Stimulated activated CD4-positive, alpha-beta T cell treated with anti-CD3 and anti-CD28 coated beads, Interleukin-4, amount 100 ng/mL, for 1 hour (primary cell): ENCODE data around the gene MPIG6B.

Experiments used
- DNase-seq: peaks from one replicate; pipeline ENCODE4 v3.0.0-alpha.2; 2020

The MPIG6B gene, protein sequence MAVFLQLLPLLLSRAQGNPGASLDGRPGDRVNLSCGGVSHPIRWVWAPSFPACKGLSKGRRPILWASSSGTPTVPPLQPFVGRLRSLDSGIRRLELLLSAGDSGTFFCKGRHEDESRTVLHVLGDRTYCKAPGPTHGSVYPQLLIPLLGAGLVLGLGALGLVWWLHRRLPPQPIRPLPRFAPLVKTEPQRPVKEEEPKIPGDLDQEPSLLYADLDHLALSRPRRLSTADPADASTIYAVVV

DNA sequence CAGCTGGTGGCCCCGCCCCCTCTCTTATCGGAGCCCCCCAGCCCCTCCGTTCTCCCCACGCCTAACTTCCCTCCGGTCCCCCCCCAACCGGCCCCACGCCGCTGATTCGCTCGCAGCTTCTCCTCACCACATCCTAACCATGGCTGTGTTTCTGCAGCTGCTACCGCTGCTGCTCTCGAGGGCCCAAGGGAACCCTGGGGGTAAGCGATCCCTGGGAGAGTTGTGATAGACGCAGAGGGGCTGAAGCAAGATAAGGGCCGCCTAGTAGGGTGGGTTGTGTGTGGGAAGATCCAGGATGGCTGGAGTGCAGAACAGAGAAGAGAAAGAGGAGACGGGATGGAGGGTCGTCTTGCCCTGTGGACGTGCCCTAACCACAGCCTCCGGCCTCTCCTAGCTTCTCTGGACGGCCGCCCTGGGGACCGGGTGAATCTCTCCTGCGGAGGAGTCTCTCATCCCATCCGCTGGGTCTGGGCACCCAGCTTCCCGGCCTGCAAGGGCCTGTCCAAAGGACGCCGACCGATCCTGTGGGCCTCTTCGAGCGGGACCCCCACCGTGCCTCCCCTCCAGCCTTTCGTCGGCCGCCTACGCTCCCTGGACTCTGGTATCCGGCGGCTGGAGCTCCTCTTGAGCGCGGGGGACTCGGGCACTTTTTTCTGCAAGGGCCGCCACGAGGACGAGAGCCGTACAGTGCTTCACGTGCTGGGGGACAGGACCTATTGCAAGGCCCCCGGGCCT, at the start of gene MPIG6B:
Gene MPIG6B (plus strand): TSS at position 129 of the 735 bp plus-strand sequence. CDS start 11 bp downstream, at position 140.
- no peak for DNase-seq

DNA sequence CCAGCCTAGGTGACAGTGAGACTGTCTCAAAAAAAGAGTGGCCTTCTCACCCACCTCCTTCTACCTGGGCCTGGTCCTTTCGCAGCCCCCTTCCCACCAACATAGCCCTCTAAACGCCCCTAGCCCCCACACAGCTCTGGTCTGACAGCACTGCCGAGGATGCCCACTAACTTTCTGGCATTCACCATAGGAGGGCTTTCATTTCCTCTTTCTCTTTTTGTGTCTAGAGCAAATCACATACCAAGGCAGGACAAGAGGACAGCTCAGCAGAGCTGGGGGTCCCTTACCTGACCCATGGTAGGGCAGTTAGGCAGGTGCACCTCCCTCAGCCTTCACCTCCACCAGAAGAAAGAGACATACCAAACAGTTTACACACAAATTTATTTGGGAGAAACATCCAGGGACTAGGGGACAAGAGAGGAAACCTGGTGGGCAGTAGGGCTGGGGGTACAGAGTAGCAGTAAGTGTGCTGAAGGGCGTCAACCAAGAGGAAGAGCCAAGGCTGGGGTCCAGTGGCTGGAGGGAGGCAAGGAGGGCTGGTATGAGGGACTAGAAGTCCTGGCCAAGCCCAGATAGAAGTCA, 46.8 kb upstream of the MPIG6B start:
- DNase-seq: no peak

DNA sequence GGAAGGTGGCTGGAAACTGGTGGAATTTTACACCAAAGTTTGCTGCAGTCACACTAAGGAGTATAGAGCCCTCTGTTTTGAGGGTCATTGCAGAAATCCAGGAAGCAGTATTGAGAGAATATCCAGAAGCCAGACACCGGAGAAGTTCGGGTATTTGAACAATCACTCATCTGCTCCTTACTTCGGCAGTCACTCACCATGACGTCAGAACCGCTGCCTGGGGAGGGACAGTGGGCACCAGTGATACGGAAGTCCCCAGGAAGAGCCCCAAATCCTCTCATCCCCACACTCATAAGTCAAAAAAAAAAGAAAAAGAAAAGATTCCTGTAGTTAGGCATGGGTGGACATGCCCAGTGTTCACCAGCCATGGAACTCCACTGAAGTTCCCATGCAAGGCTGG, 46.3 kb upstream of the MPIG6B start:
- DNase-seq: no peak

DNA sequence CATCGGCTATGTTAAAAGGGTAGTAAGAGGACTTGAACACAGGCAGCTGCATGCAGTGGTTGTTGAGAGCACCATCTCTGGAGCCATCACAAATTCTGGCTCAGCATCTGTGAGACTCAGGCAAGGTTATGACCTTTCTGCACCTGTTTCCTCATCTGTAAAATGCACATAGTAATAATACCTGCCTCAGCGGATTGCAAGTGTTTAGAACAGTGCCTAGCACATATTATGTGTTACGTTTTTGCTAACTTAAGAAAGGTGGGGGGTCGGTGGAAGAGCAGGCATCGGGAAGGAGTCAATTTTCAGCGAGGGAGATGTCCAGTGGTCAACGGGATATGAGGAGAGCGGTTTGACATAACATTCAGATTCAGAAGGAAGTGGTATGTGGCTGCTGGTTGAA, 45.2 kb upstream of the MPIG6B start:
- no peak for DNase-seq

DNA sequence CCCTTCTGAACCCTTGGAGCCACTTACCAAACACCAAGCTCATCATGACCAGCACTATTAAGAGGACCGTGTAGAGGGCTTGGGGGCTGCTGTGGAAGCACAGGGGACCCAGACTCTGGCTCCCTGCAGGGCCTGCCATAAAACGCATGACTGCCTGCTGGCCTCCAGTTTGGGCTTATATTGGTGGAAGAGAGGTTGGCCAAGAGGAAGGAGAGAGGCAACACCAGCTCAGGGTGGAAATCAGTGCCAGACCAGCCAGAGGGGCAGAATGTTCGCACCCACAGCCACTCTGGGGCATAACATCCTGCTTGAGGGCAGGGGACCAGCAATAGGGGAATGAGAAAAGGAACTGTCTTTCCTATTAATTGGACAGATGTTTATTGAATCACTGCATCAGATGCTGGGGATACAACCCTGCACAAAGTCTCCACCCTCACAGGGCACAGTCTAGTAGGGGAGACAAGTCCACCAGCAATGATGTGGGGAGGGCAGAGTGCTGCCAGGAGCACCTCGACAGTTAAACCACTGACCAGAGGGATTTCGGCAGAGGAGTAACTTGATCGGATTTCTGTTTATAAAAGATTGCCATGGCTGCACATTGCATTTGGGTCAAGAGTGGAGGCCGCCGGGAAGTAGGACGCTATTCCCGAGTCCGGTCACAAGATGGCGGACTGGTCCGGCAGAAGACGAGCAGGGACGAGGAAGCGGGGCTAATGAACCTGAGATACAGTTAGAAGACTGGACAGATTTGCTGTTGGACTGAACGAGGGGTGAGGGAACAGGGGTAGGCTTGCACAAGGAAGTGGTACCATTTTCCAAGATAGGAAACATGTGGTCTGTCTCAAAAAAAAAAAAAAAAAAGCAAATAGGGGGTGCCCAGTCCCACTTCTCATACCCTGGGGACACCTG, 42.7 kb upstream of the MPIG6B start, which contains the start of gene LY6G5C:
Gene LY6G5C (minus strand): TSS at position 842 of the 909 bp plus-strand sequence. CDS start 694 bp downstream, at position 148.
- peak; percentile 61 for DNase-seq

DNA sequence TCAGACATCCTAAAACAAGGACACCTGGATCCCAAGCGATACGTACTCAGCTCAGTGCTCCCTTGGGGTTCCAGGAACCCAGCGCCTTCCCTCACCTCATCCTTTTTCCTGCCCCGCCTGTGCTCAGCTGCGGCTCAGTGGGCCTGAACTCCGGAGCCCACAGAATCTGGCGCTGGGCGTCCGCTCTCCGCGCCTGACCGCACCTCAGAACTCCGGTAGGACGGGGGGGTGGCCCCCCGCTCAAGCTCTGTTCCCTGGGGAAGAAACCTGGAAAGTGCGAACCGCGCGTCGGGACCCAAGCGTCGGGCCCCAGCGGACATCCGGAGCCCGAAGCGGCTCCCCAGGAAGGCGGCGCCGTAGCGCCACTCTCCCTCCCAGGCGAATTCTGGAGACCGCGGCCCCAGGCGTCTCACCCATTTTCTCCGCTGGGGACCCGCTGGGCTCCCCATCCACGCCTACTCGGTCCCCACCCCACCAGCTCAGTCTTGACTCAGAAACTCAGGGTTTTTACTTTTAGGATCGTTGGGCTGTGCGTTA, 42.0 kb upstream of the MPIG6B start:
- peak; percentile 48 for DNase-seq

DNA sequence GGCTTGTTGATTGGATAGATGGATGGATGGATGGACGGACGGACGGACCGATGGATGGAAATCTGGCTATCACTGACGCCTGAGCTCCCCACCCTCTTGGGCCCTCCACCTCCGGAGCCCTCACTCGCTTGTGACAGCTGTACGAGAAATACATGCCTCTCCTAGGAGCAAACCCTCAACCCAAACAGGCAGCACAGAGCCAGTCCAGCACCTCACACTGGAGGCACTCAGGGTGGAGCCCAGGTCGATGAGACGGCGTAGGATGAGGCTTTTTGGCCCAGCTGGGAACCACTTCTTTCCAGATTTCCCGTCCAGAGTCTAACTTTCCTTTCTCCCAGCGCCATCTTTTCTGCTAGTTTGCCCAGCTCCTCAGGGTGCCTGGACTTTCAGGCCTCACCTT, 39.6 kb upstream of the MPIG6B start:
- DNase-seq: no peak

DNA sequence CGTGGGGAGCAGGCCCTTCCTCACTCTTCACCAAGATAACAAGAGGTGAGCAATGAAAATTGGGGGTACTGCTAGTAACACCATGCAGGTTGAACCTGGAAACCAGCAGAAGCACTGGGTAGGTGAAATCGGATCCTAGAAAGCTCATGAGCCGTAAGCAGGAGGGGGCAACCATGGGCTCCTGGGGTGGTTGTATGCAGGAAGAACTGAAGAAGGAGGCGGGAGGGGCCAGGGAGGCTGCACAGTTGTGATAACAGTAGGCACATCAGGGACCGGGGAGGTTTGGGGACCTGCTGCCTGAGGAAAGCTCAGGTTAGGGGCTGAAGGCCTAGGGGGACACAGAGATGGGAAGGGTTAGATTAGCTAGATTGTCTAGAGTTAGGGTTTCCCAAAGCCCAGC, 36.7 kb upstream of the MPIG6B start:
- no peak for DNase-seq

DNA sequence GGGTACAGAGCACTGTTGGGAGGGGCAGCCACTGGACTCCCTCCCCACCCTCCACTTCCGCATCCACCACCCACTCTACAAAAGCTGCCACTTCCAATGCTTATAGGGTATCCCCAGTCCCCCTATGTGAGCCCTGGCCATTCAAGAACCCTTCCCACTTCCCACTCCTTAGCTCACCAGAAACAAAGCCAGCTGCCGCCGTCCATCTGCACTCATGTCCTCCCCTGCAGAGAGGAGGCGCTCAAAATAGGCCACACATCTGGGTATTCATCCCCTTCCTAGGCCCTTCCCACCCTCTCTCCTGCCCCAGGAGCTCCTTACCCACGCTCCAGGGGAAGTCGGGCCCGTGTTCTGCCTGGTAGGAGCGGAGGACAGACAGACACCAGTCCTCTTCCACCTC, 35.9 kb upstream of the MPIG6B start:
- DNase-seq: no peak

DNA sequence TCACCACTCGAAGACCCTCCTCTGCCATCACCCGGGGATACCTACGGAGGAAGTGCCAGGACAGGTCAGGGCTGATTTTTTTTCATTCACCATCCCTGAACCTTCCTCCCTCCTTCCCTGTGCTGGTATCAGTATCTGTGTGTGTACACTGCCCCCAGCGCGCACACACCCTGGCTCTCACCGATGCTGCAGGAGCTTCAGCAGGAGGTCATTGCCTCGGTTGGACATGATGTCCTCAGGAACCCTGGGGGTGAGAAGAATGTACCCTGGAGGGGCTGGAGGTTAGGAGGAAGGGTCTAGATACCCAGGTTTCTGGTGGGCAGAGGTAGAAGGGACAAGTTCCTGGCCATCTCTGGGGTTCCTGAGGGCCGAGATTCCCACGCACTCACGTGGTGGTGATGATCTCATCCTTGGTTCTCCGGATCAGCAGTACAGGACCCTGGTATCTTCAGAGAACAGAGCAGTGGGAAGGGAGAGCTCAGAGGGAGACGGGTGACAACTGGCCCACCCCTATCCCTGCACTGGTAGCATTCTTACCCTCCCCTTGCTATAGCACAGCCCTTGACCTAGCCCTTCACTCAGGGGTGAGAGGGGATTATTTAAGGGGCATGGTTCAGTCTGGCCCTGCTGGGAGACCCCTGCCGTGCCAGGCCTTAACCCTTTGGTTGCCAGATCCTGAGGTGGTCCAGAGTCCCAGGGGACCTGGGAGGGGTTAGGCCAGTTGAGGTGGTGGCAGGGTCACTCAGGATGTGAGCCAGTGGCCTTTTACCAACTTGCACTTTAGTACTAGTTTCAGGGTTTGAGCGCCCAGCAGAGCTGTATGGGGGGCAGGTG, 35.1 kb upstream of the MPIG6B start:
- no peak for DNase-seq

DNA sequence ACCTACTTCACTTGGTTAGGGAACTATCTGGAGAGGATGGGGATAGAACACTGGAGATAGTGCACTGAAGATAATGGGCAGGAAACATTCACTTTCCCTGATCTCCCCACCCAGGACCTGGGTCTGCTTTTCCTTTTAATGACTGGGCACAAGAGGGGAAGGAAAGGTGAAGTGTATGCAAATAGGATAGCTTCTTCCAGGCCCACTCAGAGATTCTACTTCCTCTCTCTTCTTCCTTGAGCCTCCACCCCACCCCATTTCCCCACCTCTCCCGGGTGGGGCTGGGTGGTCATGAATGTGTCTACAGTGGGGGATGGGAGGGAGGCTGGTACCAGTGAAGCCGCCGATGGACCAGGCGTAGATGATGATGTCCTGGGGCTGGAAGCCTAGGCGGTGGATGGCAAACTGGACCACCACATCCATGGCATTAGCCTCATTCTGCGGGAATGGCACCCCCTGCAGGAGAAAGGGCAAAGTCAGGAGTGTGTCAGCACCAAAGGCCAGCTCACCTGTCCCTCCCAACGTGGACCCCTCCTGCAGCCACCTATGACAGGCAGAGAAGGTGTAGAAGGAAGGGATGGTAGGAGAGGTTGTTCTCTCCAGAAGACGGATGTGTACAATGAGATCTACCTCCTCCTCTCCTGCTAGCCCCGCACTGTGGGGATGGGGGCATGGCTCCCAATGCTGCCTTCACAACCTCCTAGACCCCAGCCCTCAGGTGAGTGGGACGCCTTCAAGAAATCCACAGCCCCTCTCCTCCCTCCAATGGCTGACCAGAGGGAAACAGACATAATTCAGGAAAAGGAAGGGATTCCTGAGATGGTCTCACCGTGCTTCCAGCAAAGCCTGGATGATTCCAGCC, 33.7 kb upstream of the MPIG6B start:
- DNase-seq: peak; percentile 13

DNA sequence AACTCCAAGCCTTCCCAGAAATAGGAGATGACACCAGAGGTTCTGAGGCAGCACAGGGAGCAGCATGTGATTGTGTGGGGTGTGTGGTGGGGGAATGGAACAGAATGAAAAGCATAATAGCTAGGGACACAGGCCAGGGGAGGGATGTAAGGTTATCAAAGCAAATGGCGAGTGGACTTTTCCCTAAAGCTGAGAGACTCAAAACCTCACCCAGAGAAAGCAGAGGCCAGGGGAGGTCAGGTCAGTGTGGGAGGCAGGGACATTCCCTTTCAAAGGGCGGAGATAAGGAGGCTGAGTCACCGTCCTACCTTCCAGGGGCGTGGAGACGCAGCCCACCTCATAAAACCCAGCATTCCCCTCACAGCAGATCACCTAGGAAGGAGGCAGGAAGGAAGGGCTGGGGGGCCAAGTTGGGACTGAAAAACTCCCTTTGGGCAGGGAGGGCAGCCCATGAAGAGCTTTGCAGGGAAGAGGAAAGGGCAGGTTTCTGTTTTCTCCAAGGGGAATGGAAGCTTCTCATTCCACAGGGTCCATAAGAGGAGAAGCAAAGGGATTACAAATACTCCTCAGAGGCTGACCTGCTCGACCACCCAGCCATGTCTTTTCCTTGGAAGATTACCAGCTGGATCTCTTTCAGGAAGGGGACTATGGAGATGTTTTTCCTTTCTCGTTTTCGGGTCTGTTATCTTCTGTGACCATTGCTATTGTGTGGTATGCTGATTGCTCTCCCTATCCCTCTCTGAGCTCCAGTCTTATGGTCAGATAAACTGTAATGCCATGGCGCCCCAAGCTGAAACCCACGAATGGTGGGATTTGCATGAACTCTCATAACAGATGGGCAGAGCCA, 32.7 kb upstream of the MPIG6B start:
- DNase-seq: no peak

DNA sequence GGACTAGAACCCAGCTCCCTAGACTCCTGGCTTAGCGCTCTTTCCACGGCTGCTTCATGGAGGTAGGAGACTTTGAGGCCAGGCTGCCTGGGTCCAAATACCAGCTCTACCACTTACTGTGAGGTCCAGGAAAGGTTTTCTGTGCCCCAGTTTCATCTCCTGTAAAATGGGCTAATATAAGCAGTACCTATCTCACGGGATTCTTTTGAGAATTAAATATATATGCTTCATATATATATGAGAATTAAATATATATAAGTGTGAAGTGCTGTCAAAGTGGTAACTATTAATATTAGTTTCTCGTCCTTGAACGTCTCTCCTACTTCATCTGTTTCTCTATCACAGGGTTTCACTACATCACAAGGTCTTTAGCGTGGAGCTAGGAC, 32.1 kb upstream of the MPIG6B start:
- no peak for DNase-seq

DNA sequence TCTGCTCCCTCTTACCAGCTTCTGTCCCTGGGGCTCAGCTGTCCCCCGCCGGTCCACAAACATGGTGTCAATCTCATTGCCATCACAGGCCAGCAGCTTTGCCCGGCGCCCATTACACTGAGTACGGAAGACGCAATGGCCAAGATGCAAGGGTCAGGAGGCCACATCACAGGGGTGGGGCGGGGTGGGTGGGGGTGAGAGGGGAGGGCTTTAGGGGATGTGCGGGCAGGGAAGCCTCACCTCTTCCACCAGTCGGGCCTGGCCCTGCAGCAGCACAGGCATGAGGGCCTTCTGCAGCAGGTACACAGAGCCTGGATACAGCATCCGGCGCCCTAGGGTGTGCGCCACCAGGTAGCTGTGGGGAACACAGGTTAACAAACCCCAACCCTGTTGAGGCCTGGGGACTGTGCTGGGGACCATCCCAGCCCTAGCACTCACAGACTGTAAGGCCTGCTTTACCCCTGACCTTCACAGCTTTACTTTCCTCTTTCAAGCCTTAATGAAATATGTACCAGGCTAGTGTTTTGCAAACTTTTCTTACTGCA, 31.5 kb upstream of the MPIG6B start:
- DNase-seq: no peak

DNA sequence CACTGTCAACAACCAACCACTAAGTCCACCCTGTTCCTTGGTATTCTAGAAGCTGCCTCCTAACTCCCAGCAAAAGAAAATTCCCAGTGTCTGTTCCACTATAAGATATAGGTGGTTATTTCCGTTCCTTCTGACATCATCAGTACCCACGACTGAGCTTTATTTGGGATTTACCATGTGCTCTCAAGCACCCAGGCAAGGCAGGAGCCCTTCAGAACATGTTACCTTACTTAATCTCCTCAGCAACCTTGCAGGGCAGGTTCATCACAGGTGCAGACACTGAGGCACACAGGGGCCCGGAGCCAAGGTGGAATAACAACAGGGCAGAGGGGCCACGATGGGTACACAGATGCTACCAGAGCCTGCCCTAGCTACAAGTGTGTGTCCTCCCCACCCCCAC, 30.8 kb upstream of the MPIG6B start:
- no peak for DNase-seq

DNA sequence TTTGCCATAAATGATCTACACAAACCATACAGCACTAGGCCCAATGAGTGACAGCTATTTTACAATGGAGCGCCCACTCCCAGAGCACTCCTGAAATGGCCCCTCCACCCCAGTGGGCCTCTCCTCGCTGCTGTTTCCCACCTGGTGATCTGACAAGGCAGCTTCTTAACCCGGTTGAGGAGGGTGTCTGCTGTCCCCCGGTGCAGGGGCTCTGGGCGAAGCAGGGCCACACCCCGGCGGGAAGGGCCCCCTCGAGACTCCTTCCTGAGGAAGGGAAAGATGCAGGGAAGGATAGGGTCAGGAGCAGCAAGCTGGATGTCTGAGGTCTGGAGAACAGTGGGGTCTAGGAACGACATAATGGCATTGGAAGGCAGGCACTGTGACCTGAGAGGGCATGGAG, 30.3 kb upstream of the MPIG6B start:
- no peak for DNase-seq

DNA sequence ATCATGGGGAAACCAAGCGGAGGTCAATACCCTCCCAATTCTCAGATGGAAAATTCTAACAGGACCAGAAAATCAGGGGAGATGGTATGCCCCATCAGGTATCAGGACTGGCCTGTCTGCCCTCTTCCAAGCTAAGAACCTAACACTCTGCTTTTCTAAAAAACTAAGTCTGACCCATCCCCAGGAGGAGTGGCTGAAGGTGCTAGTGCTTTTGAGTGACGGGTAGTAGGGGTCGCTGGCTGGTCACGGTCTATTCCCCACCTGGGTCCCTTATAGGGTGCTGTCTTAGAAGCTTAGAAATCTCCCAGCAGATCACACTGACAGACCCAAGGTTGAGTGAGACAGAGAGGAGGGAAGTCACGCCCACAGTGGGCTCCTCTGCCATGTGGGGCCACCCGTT, 29.6 kb upstream of the MPIG6B start:
- DNase-seq: no peak

DNA sequence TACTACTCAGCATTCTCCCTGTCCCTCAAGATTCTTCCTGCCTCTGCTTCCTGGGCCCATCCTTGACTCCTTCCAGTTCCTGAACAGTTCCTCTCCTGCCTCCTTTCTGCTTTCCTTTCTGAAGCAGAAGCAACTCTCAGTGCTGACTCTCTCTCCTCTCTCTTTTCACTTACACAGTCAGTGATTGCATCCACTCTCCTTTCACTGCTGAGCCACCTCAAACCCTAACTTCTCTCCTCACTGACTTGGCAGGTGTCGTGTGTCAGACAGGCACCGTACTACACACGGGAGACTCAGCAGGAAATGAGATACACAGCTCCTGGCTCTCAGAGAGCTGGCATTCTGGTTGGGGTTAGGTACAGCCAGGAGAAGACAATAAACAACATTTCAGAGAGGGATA, 25.6 kb upstream of the MPIG6B start:
- DNase-seq: no peak

DNA sequence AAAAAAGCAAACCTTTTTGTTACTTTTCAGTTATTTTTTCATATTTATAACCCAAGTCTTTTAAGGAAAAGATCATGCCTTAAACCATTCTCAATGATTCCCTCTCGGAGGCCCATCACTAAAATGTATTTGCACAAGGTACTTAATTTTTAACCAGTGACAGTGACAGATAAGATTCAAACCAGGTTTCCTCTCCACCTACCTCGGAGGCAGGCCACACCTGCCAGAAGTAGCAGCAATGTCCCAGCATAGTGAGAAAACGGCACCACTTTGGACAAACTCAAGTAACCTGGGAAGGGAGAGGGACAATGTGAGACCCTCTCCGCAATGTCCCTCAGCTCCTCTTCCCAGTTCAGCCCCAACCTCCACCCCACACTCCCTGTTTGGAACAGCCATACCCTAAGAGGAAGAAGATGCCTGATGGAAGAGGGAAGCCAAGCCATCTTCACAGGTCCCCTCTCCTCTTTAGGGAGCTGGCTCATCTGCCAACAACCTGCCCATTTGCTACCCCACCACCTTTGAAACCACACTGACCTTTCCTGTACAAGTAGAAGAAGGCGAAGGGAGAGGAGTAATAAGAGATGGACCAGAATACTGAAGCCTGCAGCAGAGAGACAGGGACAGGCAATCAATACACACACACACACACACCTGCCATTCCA, 22.3 kb upstream of the MPIG6B start:
- DNase-seq: no peak
